HG02943 (cell line): Measurements from ENCODE around the gene SP9.
"Not testable (repeated sequence)": the region's sequence is repeated elsewhere in the genome, so short reads cannot be mapped to it uniquely, and the experiment has no call there.

Experiments
- ATAC-seq: cut with Tn5 transposase; IDR thresholded peaks from one replicate; pipeline ENCODE4 v1.9.1; 2021; ENCODE audit warnings: mild to moderate bottlenecking, low read depth, moderate library complexity; ENCODE audit not compliant: unreplicated experiment

SP9 gene

DNA sequence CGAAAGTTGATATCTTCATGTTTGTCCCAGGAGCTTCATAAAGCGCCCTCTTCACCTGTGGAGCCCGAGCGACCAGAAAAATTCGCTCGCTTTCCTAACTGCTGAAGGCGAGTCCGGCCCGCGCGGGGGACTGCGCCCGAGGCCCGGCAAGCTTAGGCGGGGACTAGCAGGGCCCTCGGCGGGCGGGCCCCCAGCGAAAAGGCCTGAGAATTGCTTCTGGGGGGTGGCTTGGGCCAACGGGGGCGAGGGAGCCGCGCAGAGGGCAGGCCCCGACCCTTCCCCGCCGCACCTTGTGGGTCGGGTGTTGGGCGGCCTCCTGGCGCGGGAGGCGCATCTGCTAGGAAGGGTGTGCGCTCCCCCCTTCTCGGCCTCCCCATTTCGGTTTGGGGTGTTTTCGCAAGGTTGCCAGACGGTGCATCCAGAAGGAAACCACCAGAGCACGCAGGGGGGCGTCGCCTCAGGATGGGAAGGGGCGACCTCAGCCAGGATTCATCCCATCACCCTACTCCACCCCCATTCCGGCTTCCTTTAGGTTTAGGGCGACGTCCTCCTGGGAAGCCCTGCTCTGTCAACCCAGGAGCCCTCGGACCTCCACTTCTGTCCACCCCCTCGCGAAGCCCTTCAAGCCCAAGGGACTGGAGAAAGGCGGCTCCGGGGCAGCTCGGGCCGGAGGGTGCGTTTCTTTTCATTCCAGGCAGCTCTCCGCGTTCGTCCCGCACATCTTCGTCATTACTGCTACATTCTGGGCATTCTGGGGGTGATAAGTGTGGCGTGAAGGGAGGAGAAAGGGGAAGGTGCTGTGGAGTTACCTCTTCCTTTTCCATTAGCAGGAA lies 9.1 kb downstream of the SP9 start:
- no peak for ATAC-seq

DNA sequence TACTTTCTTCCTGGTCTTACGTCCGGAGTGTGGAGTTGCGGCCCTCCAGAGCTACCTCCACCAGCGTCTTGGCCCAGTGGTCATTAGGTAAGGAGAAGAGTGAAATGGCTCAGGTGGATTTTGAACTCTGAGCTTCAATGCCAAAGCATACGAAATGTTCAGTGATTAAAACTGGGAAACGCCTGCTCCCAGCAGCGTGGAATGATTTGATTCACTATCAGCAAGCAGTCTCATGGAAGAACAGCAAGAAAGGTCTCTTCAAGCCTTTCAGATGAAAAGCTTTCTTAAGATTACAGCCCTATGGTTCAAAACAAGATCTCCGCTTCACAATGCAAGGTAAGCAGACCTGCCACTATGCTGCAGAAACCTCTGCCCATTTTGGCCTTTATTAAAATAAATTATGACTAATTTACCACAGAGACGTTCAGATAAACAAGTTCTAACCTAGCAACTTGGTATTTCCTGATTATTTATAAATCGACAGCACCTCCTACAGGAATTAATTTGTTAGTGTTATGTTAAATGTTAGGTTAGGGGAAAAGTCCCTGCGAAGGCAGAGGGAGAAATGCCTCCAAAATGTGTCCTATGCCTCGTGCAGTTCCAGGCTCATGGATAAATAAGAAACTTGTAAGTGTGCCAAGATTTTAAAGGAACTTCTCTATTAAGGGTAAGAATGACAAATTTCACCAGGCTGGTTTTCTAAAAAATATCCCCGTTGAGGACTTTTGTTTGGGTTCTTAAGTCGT lies 10.1 kb downstream of the SP9 start:
- no peak for ATAC-seq

- no peak for ATAC-seq
These were observed 15.3 kb downstream of the SP9 start for GRCh38 chr2:174350018-174350417.

DNA sequence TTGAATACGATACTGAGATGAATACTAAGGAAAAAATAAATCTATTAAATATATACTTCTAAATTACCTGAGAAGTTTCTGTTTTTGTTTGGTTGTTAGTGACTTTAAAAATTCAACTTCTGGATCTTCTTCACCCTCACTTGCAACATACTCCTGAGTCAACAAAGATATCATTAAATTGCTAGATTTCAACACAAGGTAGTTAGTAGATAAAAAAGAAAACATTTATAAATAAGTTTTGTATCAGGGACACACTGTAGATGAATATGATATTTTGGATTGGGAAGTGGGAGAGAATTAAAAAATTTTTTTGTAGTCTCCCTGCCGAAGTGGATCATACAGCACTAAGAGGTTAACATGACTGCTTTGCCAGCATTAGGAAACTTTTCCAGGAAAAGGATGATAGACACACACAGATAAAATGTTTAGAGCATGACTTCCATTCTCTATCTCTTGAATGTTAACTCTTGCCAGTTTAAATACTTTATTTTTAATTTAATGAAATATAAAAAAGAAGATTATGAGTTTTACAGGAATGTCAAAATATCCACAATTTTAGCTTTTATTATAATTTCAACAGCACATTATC lies 15.9 kb downstream of the SP9 start:
- ATAC-seq, result no peak

DNA sequence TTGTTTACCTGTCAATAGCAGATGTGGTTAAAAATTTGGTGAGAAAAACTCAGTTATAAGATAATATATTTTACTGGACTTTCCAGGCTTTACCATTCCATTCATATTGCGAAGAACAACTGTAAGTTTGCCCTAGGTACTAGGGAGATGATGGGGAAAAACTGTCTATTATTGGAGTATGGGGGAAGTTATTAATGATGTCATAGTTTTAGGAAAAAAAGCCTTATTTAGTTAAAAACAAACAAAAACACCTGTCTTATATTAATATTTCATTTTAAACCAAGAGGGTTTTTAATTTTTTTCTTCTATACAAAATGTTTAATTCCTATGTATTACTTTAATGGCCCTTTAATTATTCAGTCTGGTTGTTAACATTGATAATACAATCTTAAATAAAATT lies 18.2 kb downstream of the SP9 start:
- no peak for ATAC-seq

GRCh38 chr2:174356347-174356746 lies 21.6 kb downstream of the SP9 start:
- no peak for ATAC-seq

DNA sequence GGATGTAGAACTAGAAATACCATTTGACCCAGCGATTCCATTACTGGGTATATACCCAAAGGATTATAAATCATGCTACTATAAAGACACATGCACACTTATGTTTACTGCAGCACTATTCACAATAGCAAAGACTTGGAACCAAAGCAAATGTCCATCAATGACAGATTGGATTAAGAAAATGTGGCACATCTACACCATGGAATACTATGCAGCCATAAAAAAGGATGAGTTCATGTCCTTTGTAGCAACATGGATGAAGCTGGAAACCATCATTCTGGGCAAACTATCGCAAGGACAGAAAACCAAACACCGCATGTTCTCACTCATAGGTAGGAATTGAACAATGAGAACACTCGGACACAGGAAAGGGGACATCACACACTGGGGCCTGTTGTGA lies 24.9 kb downstream of the SP9 start:
- not testable (repeated sequence) for ATAC-seq

DNA sequence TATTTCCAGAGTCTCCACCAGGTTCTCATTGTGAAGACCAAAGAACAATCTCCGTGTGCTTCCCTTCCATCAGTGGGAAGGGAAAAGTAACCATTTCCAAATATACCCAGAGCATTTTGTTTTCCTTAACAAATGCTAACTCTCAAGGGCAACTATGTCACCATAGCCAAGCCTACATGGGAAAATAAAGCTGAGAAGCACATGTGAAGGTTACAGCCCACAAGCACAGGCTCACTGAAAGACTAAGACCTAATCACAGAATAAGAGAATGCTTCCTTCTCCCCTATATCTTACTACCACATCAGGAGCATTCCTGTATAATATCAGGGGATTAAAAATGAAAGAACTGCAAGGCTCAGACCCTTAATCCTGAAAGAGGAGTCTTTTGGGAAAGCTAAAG lies 28.2 kb downstream of the SP9 start:
- ATAC-seq, result no peak

- ATAC-seq, result not testable (repeated sequence)
These were observed 28.9 kb downstream of the SP9 start for GRCh38 chr2:174363492-174364225.

GRCh38 chr2:174364628-174365027 lies 29.9 kb downstream of the SP9 start:
- no peak for ATAC-seq

DNA sequence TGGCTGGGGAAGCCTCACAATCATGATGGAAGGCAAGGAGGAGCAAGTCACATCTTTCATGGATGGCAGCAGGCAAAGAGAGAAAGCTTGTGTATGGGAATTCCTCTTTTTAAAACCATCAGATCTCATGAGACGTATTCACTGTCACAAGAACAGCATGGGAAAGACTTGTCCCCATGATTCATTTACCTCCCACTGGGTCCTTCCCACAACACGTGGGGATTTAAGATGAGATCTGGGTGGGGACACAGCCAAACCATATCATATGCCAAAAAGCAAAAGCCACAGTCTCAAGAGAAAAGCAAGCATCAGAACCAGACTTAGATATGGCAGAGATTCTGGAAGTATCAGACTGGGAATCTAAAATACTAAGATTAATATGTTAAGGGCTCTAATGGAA lies 30.8 kb downstream of the SP9 start:
- ATAC-seq, result no peak

- no peak for ATAC-seq
These were observed 33.9 kb downstream of the SP9 start for GRCh38 chr2:174368691-174369090.

GRCh38 chr2:174376967-174377366 lies 42.2 kb downstream of the SP9 start:
- ATAC-seq, result no peak

DNA sequence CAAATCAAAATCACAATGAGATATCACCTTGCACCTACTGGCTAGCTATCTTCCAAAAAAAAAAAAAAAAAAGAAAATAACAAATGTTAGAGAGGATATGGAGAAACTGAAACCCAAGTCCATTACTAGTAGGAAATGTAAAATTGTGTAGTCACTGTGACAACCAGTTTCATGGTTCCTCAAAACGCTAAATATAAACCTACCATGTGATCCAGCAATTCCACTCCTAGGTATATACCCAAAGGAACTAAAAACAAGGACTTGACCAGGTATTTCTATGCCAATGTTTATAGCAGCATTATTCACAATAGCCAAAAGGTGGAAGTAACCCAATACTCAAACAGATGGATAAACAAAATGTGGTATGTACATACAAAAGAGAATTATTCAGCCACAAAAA lies 49.0 kb downstream of the SP9 start:
- no peak for ATAC-seq

GRCh38 chr2:174385201-174385600 lies 50.4 kb downstream of the SP9 start:
- no peak for ATAC-seq
